ENCODE measurements around the gene EVC.
A peak's percentile ranks its signal among the peaks of the same experiment; 100 is the strongest.
"Not testable (repeated sequence)": the region's sequence is repeated elsewhere in the genome, so short reads cannot be mapped to it uniquely, and the experiment has no call there.

EVC gene

DNA sequence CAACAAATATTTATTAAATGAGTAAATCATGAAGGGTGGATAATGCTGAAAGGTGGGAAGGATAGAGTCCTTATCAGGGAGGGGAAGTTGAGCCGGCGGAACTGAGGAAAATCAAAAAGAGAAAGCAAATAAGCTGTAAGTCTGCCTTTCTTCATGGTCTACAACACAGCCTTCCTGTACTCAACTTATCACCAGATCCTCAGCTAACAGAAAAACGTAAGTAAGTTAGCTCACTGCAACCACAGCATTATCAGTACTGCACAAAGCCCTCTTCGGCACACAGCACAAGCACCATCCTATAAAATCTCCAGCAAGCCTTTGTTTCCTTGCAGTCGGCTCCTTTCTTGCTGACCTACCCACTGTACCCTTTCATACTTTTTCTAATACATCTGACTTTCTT, 111.6 kb downstream of the EVC start:
- DNase-seq: no peak

DNA sequence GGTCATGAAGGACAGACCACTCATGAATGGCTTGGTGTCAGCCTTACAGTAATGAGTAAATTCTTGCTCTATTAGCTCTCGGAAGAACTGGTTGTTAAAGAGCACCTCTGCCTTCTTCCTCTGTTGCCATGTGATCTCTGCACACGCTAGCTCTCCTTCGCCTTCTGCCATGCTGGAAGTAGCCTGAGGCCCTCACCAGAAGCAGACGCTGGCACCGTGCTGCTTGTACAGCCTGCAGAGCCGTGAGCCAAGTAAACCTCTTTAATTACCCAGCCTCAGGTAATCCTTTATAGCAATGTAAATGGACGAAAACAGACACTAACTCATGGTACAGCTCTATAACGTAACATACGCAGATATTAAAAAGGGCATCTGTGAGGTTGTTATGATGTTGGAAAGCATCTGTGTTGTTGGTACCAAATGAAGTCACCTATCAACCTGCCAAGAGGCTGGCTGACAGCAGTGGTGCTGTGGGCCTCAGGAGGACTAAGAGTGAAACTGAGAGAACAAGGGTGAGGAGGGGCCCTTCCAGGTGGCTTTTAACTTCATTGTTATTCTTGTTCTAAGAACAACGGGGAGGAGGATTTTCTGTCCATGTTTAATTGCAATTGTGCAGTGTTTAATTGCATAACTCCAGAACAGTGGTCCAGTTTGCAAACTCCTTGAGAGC, 112.7 kb downstream of the EVC start:
- no peak for DNase-seq

DNA sequence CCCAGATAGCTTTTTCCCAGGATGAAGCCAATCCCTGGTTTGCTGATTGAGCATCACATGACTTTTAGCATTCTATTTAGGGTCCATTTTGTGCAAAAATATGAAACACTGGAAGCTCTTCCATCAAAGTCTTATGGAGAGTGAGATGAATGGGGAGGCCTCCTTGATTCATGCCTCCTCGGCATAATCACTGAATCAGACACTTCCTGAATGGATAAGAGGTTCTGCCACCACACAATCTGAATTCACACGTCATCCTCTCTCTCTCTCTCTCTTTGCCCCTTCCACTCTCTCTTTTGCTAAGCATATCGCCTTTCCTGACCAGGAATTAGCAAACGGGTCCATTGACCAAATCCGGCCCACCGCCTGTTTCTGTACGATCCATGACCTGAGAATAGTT, 113.2 kb downstream of the EVC start:
- no peak for DNase-seq

DNA sequence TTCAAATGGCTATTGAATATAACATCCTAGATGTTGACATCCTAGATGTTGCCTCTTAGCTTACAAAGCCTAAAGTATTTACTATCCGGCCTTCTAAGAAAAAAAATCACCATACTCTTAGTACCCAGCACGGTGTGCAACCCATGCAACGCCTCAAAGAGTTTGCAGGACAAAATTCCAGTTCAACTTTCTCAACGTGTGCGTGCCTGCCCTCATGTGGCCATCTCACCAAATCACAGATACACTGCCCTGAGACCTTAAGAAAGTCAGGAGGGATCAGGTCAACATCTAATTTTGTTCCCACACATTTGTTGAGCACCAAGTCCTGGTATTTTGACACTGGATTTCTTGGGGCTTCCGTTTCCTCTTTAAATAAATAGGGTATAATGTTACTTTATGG, 113.6 kb downstream of the EVC start:
- DNase-seq: peak; percentile 6

DNA sequence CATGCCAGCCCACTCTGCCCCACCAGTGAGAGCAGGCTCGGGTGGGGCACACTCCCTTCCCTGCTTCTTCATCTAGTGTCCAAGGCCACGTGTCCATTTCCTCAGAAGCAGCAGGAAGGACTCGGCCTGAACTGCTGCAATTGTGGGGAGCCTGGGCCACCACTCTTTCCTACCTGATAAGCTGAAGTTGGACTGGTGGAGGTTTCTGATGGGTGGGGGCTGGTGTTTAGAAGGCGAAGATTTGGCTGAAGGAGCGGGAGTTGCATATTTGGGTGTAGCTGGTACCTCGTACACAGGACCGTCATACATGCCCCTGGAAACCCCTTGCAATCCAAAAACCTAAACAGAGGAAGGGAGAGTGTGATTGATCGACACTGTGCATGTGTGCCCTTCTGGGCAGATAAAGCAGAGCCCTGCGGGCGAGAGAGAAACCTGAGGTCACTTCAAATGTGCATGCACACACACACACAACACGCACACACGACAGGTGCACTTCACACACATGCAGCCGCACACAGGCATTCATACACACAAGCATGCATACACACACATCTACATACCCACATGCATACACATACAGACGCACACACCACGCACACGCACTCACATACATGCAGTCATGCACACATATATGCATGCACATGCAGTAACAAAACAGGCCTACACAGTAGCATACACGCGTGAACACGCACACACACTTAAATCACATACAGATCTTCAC, 114.5 kb downstream of the EVC start:
- no peak for DNase-seq

DNA sequence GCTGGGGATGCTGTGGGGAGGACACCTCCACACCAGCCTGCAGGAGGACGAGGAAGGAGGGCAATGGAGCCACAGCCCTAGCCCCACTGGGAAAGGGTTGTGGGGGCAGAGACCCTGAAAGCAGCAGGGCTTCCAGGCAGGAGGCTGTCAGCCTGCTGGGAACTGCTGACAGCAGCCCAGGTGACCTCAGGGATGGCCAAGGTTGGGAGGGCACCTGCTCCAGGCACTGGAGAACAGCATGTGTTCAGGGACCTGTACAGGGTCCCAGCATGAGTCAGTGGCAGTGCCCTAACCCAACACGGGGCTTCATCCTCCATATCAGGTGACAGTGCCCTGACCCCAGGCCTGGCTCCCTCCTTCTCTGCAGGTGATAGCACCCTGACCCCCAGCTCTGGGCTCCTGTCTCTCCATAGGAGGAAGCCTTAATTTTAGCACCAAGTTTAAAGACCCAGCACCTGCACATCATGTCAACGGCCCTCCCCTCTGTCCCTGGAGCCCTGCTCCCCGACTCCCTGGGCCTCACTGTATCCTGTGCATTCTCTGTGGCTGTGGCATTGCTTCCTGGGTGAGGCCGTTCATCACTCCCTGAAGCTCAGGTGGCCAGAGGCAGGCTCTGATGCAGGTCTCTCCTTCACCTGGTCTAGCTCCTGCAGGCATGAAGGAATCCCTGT, 115.6 kb downstream of the EVC start:
- DNase-seq: no peak

DNA sequence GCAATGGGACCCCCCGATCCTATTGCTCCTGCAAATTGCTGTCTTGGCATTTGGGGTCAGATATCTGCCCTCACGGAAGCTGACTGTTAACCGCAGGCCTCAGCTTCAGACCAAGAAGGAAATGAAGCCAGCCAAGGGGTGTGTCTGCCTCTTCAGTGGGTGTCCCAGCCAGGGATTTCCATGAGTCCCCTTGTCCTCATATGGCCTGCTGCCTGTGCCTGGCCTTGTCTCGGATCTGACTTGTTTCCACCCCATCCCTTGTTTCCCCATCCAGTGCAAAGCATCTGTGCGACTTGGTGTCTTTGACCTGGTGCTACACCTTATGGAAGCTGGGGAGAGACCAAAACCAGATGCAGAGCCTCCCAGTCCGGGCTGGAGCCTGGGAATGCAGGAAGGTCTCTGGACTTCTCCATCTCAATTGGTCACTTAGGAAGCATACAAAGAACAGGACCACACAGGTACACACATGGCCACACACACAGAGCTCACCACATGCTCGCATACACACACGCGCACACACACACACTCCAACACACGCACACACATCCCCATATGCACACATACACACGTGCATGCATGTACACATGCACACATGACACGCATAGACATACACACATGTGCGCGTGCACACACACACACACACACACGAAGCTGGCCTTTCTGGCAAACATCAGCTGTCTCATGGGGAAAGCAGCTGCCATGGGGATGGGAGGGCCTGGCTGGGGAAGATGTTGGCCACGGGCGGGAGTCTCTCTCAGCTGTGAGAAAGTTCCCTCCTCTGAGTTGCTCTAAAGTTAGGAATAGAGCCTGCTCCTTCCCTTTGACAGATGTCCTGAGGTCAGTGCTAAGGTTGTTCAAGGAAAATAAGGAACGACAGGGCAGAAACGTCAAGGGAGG, 116.4 kb downstream of the EVC start:
- no peak for DNase-seq

DNA sequence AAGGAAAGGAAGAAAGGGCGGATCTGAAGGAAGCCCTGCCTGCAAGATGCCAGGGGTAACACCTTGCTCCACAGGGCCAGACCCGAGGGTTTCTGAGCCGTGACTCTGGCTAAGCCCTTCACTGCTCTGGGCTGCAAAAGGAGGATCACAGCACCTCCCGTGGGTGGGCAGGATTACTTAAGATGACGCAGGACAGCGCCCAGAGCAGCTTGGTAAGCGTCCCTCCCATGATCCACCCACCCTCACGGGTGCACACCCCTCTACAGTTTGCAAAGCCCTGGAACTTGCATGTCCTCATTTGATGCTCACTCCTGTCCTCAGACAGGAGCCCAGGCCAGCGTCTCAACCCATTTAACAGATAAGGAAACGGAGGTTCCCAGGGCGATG, 117.0 kb downstream of the EVC start:
- DNase-seq: no peak

DNA sequence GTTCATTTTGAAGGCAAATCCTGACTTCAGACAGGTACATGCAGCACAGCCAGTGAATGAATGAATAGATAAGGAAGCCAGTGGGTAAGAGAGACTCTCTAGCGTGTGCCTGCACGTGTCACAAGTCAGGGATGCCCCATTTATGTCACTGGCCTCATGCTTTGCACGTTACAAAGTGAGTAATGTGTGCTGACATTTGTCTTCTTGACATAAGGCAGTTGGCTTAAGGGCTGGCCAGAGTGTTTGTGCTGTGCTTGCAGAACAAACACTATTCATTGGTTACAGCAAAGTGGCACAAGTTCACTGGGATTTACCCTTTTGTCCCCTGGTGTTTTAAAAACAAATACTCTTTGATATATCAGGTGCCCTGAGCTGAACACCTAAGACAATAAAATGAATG, 125.9 kb downstream of the EVC start:
- no peak for DNase-seq

DNA sequence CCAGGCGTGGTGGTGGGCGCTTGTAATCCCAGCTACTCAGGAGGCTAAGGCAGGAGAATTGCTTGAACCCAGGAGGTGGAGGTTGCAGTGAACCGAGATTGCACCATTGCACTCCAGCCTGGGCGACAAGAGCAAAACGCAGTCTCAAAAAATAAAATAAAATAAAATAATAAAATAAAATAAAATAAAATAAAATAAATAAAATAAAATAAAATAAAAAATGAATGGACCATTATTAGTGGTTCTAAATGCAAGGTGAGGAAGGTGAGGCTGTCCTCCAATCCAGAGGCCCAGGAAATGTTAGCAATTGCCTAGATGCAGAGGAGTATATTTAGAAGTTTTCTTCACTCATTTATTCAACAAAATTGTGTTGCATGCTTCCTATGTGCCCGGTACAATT, 126.5 kb downstream of the EVC start:
- not testable (repeated sequence) for DNase-seq

DNA sequence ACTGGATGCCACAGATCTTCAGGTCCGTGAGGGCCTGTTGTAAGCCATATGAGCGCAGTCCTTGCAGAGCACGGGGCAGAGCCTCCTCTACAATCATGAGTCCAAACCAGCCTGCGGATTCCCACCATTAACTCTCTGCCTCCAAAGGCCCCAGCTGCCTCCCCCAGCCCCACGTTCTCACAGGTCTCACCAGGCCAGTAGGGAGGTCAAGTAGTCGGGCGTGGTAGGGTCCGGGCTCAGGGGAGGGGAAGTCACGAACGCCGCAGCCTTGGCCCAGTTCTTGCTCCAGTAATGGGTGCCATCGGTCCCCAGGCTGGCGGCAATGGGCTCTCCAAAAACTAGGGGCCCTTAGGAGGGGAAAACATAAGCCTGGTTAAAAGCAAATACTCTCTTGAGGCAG, 128.3 kb downstream of the EVC start:
- DNase-seq: no peak

DNA sequence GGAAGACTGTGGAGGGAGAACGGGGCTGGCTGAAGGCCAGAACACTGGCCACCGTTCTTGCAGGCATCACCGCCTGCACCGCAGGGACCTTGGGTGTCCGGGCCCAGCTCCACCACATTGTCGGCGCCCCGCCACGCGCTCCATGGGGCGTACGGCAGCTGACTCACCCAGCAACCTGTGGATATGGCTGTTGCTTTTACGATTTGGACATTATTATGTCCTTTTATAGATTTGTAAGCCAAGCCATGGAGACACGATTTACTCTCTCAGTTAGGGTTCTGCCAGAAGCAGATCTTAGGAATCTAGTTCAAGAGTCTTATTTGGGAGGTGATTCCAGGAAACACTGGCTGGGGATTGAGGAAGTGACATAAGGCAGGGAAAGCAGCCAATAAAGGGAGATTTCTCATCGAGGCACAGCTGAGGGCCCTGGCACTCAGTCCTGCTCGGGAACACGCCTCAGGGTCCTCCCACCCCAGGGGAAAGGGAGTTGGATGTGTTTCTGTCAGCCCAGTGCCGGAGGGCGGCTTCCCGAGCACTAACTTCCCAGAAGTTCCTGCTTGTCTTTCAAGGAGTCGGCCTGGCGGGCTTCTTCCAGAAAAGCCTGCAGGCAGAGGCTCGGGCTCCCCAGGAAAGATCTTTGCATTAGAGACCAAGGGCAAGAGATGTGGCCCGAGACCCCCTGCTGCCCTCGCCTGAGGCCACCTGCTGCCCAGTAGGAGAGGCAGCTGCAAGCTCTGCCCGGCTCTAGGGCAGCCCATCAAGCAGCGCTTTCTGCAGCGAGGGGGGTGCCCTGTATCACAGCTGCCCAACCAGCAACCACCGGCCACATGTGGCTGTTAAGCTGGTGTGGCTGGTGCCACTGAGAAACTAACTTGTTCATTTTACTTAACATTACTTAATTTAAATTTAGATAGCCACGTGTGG, 129.0 kb downstream of the EVC start:
- DNase-seq: no peak

DNA sequence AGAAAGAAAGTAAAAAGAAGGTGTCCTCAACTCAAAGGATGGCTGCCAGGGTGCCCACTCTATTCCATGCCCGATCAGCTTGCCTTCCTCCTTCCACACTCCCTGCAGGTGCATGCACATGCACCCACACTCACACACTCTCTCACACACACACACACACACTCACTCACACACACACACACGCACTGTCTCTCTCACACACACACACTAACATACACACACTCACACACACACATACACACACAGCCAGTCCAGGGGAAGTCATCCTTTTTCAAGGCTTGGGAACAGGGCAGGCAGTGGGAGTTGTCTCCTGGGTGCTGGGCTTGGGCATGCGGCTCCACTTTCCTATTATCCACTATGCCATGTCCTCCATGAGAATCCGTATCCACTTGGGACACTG, 131.5 kb downstream of the EVC start:
- no peak for DNase-seq

DNA sequence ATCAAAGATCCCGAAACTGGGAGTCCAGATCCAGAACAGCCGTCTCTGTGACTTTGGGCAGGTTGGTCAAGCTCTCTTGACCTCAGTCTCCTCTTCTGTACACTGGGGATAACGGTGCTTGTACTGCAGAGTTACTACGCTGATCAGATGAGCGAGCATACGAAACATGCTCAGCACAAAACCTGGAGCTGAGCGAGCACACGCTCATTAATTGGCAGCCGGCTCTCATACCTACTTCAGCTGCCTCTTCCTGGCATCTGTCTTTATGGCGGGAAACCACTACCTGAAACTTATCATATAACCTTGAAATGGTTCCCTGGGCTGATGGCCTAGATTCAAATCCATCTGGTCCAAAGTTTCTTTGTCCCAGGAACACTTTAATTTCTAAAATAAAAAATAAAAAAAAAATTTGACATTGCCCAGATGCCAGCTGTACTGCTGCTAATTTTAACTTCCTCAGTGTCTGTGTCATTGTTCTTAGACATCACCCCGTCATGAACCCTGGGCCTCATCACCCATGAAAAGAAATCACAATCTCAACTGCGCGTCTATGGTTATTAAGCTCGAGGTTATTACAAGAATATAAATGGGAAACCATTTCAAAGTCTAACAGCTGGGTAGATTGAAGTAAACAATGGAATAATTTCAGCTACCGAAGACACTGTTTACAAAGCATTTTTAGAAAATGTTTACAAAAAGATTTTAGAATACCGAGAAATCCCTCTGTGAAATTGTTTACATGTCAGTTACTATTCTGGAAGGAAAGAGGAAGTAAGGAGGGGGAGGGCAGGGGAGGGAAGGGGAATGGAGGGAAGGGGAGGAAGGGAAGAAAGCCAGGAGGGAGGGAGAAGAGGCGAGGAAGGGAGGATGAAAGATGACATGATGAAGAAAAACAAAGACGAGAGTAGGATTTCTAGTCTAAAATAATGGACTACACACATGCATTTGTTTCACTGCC, 132.9 kb downstream of the EVC start:
- DNase-seq: peak; percentile 22

DNA sequence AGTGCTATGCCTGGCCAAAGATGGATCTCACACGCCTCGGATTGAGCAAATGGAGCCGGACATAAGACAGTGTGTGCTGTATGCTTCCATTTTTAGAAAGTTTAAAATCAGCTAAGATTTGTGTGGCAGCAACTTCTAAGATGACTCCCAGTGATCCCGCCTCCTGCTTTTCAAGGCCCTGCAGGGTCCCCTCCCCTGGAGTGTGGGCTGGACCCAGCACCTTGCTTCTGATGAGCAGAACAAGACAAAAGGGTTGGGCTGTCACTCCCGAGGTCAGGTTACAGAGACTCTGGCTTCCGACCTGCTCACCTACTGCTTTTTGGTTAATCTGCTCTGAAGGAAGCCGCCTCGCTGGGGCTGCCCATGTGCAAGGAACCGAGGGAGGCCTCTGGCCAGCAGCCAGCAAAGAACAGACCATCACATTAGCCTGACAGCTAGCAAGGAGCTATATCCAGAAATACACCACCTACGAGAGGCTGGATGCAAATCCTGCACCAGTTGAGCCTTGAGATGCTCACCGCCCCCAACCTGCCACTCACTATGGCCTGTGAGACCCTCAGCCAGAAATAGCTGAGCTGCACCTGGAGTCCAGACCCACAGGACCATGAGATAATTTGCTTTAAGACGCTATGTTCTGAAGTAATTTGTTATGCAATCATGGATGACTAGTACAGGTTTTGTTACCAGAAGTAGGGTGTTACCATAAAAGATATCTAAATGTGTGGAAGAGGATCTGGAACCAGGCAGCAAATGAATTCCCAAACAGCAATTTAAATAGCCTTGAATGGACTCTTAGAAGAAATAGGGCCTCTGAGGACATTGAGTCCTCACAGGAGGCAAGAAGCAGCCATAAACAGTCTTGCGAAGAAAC, 134.3 kb downstream of the EVC start:
- DNase-seq: peak; percentile 20

DNA sequence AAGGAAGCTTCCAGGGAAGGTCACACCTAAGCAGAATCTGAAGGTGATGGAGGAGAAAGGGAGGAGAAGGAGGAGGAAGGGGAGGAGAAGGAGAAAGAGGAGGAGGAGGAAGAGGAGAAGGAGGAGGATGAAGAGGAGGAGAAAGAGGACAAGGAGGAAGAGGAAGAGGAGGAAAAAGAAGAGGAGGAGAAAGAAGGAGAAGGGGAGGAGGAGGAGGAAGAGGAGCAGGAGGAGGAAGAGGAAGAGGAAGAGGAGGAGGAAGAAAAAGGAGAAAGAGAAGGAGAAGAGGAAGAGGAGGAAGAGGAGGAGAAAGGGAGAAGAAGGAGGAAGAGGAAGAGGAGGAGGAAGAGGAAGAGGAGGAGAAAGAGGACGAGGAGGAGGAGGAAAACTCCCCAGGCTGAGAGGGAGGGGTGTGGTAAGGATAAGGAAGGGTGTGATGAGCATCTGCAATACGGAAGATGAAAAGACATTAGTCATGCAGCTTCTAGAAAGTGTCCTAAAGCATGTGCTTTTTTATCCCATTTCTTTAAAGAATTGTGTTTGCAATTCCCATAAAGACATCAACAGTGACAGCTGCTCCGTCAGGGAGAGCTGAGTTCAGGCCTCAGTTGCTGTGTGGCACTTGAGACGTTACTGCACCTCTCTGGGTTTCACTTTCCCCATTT, 140.8 kb downstream of the EVC start:
- no peak for DNase-seq

DNA sequence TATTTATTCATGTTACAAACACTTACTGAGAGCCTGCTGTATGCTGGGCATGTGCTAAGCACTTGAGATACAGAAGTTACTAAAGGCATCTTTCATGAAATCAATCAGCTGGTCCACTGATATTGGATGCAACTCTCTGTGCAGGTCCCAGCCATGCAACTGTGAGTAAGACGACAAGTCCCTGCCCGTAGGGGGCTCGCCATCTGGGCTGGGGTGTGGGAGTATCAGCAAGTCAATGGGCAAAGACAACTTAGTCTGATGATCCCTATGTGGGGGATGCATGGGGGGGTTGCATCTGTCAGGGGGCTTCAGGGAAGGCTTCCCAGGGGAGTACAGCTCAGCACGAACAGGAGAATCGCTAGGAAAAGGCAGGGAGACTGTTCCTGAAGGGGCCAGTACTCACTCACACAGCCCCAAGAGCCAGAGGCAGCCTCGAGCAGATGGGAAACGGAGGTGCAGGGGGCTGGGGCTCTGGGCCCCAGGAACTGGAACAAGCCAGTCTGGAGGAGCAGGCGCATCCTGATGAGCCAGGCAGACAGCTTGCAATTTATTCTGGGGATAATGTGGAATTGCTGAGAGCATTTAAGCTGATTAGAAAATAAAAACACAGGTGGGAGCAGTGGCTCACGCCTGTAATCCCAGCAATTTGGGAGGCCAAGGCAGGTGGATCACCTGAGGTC, 141.7 kb downstream of the EVC start:
- DNase-seq: no peak

DNA sequence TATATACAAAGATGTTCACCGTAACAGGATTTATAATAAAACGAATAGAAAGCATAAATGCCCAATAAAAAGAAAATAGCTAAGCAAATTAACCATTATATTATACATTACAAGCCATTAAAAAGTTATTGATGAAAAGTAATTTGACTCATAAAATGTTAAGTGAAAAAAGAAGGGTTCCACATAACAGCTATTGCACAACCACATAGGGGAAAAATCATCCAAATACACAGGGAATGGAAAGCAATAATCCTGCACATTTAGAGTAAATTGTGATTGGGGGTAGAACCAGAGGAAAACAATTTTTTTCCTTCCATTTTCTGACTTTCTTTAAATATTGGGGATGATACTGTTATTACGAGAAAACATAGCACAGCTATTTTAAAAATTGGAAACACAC, 143.9 kb downstream of the EVC start:
- no peak for DNase-seq

DNA sequence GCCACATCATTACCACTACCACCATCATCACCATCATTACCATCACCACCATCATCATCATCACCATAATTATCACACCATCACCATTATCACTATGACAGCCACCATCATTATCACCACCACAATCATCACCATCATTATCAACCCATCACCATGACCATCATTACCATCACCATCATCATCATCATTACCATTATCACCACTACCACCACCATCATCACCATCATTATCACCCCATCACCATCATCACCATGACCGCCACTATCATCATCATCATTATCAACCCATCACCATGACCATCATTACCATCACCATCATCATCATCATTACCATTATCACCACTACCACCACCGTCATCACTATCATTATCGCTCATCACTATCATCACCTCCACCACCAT, 145.4 kb downstream of the EVC start:
- DNase-seq: not testable (repeated sequence)
